GDM1 (cell line): ENCODE results near the gene C12orf43.

Source experiments
- DNase-seq: peaks from one replicate; lab custom pipeline; 2025; lab: John Stamatoyannopoulos, UW

The C12orf43 gene

GRCh38 chr12:121030576-121031212 lies 14.4 kb upstream of the C12orf43 start:
- no peak for DNase-seq

- no peak for DNase-seq
Observed at GRCh38 chr12:121026274-121027045, 10.2 kb upstream of the C12orf43 start.

- no peak for DNase-seq
Observed at GRCh38 chr12:121025442-121026226, 9.3 kb upstream of the C12orf43 start.

GRCh38 chr12:121023799-121024198 lies 7.5 kb upstream of the C12orf43 start:
- no peak for DNase-seq

- no peak for DNase-seq
Observed at GRCh38 chr12:121022713-121023112, 6.4 kb upstream of the C12orf43 start.

GRCh38 chr12:121021754-121022153 lies 5.5 kb upstream of the C12orf43 start:
- no peak for DNase-seq

- DNase-seq = no peak
Observed at GRCh38 chr12:121018860-121019617, 2.8 kb upstream of the C12orf43 start.

- no peak for DNase-seq
Observed at GRCh38 chr12:121017966-121018491, 1.7 kb upstream of the C12orf43 start.

- no peak for DNase-seq
Observed at GRCh38 chr12:121013715-121014114, 2.6 kb downstream of the C12orf43 start.

GRCh38 chr12:121011820-121012219 lies 4.5 kb downstream of the C12orf43 start:
- DNase-seq = no peak

GRCh38 chr12:121010860-121011259 lies 5.4 kb downstream of the C12orf43 start:
- no peak for DNase-seq

- DNase-seq = no peak
Observed at GRCh38 chr12:121009741-121010140, 6.5 kb downstream of the C12orf43 start.

GRCh38 chr12:121008347-121009098 lies 7.8 kb downstream of the C12orf43 start:
- no peak for DNase-seq

GRCh38 chr12:121005346-121005815 lies 10.9 kb downstream of the C12orf43 start:
- peak; percentile 33 for DNase-seq

GRCh38 chr12:121004253-121004815 lies 12.0 kb downstream of the C12orf43 start:
- no peak for DNase-seq

GRCh38 chr12:121003650-121004049 lies 12.6 kb downstream of the C12orf43 start:
- no peak for DNase-seq

GRCh38 chr12:121001841-121002483 lies 14.3 kb downstream of the C12orf43 start:
- no peak for DNase-seq

- DNase-seq = no peak
Observed at GRCh38 chr12:121001060-121001459, 15.2 kb downstream of the C12orf43 start.

GRCh38 chr12:121000530-121000929 lies 15.8 kb downstream of the C12orf43 start:
- DNase-seq = no peak
